8988T (cell line): ENCODE data around the gene FAM20C.
"Not testable (repeated sequence)": the region's sequence is repeated elsewhere in the genome, so short reads cannot be mapped to it uniquely, and the experiment has no call there.

Experiments
- DNase-seq: peaks from one replicate; pipeline ENCODE4 v3.0.0; 2011

Gene FAM20C

GRCh38 chr7:174716-175115 is 17.7 kb upstream of the FAM20C start:
- no peak for DNase-seq

GRCh38 chr7:175955-176354 is 16.4 kb upstream of the FAM20C start:
- DNase-seq = no peak

DNA sequence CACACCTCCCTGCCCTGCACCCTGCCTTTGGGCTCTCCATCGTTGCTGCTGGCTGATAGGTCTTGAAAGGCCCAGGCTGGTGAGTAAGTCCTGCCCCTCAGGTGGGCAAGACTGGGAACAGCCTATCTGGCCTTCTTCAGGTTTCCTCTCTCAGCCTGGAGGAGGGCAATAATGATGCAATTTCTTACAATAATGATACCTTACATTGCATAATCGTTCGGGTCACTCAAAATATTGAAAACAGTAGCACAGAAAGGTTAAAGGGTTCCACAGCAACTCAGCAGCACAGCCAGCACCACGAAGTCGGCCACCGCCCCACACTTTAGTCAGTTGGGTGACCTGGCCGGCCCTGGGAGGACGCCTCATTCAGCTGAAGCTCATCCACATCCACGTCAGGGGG is 16.0 kb upstream of the FAM20C start:
- DNase-seq = no peak

- DNase-seq = no peak
Measured at GRCh38 chr7:176786-177459, 15.4 kb upstream of the FAM20C start.

DNA sequence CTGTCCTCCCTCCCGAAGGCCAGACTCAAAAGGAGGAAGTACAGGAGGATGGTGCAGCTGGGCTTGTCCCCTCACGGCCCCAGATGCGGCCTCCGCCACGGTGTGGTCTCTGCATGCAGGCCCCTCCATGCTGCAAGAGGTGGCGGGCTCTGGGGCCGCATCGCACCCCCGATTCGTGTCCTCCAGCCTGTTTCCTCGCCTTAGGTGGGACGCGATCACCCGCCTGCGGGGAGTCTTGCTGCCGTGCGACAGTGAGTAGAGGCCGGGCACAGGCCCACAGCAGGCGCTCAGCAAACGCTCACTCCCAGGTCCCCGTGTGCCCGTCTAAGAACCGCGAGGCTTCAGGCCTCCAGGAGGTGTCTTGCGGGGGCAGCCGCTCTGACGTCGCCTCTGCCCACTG is 13.9 kb upstream of the FAM20C start:
- DNase-seq = no peak

DNA sequence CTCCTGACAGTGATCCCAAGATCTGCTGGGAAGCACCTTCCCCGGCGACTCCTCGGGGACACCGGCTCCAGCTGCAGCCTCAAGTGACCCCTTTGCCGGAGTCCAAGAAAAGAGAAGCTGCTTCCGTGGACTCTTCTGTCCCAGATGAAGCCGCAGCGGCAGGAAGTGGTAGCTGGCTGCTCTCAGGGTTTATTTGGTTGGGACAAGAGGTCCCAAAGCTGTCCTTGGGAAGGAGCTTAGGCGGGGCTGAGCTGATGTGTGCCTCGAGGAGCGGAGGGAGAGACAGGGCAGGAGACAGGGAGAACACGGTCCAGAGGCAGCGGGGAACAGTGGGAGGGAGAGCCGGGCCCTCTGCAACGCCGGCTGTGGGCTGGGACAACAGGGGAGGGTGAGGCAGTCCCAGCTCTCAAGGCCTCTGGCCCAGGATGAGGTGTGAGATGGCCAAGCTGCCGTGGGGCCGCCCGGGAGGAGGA is 13.1 kb upstream of the FAM20C start:
- DNase-seq = no peak

DNA sequence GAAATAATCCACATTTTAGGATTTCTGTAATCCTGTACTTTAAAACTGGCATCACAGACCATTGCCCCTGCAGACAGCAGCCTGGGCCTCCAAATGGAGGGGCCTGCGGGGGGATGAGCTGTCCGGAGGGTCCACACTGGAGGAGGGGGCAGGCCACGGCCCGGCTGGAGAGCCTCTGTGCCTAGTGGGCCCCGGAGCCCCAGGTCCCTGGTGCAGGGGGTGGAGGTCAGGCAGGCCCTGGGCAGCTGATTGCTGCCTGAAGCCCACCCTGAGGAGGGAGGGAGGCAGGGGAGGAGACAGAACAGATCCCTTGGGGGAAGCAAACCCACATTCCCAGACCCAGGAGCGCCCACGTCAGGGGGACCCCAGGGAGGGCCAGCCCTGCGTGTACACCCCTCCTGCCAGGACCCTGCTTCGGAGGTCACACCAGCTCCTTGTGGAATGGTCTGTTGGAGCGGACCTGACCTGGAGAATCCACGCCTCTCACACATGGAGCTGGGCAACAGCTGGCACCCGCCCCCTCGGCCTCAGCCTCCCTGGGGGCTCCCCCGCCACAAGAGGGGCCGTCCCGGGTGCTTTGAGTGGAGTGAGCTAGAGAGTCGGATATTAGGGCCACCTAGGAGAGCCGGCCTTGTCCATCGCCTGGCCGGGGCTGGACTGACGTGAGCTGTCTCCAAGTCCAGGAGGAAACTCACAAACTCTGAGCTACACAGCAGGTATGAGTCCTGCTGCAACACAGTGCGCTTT is 12.2 kb upstream of the FAM20C start:
- no peak for DNase-seq

DNA sequence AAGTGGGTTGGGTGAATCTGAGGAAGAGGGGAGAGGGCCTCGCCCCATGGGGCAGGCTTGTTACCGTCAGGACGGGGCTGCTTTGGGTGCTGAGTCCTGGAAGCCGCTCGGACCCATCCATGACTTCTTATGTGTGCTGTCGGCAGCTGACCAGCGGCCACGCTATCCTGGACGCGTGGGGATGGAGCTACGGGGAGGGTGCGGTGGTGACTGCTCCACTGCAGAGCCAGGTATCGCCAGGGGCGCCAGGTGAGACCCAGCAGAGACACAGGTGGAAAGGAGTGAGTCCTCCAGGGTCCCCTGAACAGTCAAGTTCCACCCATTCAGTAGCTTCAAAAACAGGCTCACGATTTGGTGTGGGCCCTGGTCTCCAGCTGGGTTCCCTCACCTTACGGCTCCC is 10.6 kb upstream of the FAM20C start:
- DNase-seq = no peak

DNA sequence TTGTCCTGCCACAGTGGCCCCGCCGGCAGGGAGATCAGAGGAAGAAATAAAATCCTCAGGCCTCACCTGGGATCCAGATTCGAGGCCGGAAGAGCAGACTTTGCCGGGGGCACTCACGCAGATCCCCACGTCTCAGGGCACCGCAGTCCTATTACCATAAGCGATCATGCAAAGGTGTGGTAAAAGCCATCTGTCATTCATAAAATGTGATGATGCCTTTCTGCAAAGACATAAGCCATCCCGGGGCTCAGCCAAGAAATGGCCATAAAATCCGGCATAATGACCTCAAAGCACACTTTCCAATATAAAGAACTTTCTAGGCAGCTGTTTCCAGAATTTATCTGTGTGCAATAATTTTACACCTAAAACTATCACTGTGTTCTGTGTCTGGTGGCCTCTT is 9.9 kb upstream of the FAM20C start:
- DNase-seq = not testable (repeated sequence)

- DNase-seq = no peak
Measured at GRCh38 chr7:183496-184292, 8.7 kb upstream of the FAM20C start.

DNA sequence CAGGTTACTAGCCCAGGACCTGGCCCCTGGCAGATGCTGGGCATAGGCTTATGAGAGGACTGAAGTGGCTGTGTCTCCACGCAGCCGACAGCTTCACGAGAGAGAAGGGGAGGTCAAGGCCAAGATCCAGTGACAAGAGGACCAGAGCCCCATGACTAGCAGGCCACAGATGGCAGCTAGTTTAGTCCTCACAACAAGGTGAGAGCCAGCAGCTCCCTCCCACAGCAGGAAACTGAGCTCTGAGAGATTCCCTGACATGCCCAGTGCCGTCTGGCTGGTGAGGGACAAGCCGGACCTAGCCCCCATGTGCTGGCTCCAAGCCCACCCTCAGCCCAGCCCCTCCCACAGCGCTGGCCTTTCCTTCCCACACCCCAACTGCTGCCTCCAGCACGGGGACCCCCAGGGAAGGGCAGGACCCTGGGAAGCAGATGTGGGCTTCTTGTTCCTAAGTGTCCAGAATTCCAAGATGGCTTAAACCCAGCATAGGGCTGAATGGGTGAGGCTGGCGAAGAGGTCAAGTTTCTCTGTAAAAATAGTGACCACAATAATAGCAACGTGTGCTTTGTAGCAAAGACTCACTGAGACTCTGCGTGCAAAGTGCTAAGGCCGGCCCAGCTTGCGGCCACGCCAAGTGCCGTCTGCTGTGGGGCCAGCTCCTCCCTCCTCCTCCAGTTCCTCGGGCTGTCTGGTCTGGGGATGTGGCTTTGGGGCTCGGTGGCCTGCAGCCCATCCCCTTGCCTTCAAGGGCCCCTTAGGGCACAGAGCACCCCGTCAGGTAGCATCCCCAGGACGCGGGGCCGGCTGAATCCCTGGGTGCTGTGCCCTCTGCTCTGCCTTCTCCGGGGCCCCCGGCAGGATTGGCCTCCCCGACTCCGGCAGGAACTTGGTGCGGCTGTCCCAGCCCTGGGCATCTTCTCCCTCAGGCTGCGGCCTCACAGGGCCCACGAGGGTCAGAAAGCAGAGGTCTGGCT is 7.8 kb upstream of the FAM20C start:
- no peak for DNase-seq

DNA sequence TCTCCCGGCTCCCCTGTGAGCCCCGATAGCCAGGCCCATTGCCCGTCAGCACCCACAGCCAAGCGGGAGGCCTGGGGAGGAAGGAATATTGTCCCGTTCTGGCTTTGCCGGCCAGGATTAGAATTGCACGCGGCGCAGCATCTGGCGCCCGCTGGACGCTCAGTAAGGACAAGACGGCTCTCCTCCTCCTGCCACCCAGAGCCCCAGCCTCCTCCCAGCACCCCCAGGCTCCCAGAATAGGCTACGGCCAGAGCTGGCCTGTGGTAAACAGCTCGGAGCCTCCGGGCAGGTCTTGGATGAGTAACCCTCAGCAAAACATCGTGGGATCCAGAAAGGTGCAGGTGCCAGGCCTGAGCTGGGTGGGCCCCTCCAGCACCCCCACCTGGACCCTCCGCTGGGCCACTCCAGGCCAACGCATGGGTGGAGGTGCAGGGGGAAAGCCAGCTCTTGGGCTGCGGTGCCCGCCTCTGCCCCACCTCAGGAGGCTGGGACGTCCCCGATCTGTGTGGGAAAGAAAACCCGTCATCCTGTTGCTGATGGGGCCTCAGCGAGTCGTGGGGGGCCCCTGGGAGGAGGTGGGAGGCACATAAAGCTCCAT is 5.8 kb upstream of the FAM20C start:
- DNase-seq = no peak

- DNase-seq = no peak
Measured at GRCh38 chr7:187227-187927, 5.0 kb upstream of the FAM20C start.

DNA sequence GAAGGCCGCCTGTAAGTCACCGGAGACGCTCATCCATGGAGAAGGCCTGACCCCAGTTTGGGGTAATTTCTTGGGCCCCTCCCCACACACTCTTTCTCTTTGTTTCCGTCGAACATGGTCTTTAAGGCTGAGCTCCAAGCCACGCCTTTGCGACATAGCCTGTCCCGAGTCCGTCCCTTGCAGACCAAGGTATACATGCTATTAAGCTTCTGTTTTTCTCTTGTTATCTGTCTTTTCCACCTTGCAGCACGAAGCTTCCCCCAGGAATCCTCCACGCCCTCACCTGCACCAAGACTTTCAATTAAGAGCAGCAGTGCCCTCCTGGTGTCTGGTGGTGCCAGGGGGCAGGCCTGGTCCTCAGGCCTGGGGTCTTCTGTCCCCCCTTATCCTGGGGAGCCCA is 4.2 kb upstream of the FAM20C start:
- DNase-seq = no peak

- DNase-seq = no peak
Measured at GRCh38 chr7:188727-189500, 3.5 kb upstream of the FAM20C start.

DNA sequence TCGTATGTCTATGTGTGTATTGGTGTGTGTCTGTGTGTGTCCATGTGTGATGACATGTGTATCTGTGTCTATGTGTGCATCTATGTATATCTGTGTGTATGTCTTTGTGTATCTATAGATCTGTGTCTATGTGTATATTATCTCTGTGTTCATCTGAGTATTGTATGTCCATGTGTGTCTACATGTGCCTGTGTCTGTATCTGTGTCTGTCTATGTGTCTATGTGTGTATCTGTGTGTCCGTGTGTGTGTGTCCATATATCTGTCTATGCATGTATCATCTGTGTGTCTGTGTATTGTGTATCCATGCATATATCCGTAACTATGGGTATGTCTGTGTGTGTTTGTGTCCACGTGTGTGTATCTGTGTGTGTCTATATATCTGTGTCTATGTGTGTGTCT is 2.7 kb upstream of the FAM20C start:
- no peak for DNase-seq

GRCh38 chr7:190196-190595 is 2.2 kb upstream of the FAM20C start:
- no peak for DNase-seq

- peak; percentile 59 for DNase-seq
Measured at GRCh38 chr7:191105-191980, 1.0 kb upstream of the FAM20C start.

DNA sequence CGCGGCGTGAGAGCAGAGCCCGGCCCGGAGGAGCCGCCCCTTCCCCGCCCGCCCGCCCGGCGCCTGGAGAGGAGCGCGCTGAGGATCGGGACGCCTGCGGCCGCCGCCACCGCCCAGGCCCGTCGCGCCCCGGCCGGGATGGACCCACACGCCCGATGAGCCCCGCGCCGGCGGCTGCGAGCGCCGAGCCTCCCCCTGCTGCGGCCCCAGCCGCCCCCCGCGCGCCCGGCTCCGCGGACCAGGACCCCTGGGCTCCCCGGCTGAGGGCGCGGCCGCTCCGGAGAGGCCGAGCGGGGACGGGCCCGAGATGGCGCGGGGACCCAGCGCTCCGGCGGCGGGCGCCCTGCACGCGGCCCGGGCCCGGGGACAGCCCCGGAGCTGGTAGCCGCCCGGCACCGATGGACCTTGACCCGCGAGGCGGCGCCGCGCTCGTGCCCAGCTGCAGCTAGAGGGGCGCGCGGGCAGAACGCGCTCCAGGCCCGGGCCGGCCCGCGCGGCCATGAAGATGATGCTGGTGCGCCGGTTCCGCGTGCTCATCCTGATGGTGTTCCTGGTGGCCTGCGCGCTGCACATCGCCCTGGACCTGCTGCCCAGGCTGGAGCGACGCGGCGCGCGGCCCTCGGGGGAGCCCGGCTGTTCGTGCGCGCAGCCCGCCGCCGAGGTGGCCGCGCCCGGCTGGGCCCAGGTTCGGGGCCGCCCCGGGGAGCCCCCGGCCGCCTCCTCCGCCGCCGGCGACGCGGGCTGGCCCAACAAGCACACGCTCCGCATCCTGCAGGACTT is 520 bp downstream of the FAM20C start:
- DNase-seq = no peak
